Measurements from ENCODE around the gene HS3ST3A1.

Gene HS3ST3A1

DNA sequence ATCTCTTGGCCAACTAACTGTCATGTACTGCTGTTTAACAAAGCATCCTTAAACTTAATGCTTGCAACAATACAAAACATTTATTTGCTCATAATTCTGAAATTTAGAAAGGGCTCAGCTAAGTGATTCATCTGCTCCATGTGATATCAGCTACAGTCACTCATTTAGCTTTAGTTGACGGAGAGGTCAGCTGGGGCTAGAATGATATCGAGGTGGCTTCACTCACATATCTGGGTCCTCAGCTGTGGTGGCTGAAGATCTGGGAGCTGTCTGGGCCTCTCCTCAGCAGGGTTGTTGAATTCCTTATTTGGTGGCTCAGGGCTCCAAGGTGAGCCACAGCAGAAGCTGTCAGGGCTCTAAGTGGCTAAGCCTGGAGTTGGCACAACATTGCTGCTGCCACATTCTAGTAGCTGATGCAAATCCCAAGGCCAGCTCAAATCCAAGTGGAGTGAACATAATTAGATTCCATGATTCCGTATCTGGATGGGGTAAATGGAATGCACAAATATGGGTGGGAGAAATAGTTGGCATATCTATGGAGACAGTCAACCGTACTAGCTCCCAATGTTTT, 62.8 kb downstream of the HS3ST3A1 start:
- Histone ChIP-seq H3K27me3 (ENCODE audit: insufficient read depth, low read length) (no peaks in the 10 kb centered on the region), H3K4me1 (ENCODE audit: control insufficient read depth, insufficient read depth, low read length, unreplicated experiment) (peaks cover 39% of the 10 kb centered on the region), H2AFZ (ENCODE audit: low read length, unreplicated experiment) (no peak overlapping the region), H3K4me3 (ENCODE audit: low read depth, low read length) (no peak overlapping the region), H3K36me3 (ENCODE audit: insufficient read depth, low read length) (peaks cover 26% of the 10 kb centered on the region), H3K27ac (ENCODE audit: low read depth, low read length) (no peak overlapping the region), H3K79me2 (ENCODE audit: control insufficient read depth, insufficient read depth, low read length, unreplicated experiment) (peaks cover 6% of the 10 kb centered on the region)

DNA sequence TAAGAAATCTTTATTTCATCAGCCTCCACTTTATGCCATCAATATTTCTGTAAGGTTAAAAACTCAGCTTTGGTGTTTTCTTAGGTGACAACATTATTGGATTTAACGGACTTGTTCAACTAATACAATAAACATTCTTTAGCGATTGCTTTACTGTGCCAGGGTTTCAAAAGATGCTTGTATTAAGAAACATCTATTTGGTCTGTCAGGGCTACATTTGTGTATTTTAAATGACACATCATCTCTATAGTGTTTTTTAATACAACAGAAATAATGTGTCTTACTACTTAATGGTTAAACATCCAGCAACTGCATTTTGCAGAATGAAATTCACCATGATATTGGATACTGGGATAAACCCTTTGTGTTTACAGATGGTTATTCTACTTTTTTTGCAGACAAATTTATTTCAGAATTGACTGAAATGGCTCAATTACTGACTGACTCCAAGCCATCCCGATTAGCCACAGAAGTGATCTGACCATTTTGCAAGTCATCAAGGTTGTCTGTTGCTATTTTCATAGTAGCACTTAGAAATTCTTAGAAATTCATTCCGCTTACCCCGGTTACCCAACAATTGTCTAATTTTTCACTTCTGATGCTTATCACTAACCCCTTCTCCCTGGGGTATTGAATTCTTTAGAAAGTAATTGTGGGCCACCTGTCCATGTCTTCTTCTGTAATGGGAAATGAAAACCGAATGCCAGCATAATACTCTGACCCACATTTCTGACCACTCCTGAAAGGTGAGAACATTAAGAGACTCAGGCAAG, 63.7 kb downstream of the HS3ST3A1 start:
- Histone ChIP-seq H3K4me1 (ENCODE audit: control insufficient read depth, insufficient read depth, low read length, unreplicated experiment) (peaks cover 31% of the 10 kb centered on the region), H3K27me3 (ENCODE audit: insufficient read depth, low read length) (no peaks in the 10 kb centered on the region), H2AFZ (ENCODE audit: low read length, unreplicated experiment) (no peak overlapping the region), H3K36me3 (ENCODE audit: insufficient read depth, low read length) (peaks cover 26% of the 10 kb centered on the region), H3K4me3 (ENCODE audit: low read depth, low read length) (no peak overlapping the region), H3K27ac (ENCODE audit: low read depth, low read length) (no peak overlapping the region), H3K79me2 (ENCODE audit: control insufficient read depth, insufficient read depth, low read length, unreplicated experiment) (peaks cover 8% of the 10 kb centered on the region)

DNA sequence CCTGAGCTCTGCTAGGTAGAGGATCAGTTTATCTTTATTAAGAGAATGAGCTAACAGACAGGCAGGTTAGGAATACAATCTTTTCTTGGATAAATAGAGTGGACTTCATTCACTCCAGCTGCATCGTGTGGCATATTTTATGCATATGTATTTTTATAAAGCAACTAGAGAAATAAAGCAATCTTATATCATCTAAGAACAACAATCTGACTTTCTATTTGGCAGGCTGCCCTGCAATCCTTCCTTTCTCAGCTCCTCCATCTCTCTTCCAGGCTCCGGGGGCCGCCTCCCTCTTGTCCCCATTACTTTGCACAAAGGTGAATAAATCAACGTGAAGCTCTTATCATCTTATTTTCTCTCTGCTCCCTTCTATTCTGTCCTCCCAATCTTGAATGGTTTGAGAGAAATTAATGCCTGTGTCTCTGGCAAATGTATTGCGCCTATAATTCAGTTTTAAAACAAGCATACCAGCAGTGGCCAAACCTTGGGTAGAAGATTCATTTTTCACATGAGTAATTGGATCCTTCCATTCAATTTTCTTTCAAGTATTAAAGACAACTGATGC, 64.5 kb downstream of the HS3ST3A1 start:
- Histone ChIP-seq H3K27ac (ENCODE audit: low read depth, low read length) (no peak overlapping the region), H3K36me3 (ENCODE audit: insufficient read depth, low read length) (peaks cover 26% of the 10 kb centered on the region), H2AFZ (ENCODE audit: low read length, unreplicated experiment) (no peak overlapping the region), H3K4me1 (ENCODE audit: control insufficient read depth, insufficient read depth, low read length, unreplicated experiment) (peaks cover 25% of the 10 kb centered on the region), H3K79me2 (ENCODE audit: control insufficient read depth, insufficient read depth, low read length, unreplicated experiment) (peaks cover 2% of the 10 kb centered on the region), H3K27me3 (ENCODE audit: insufficient read depth, low read length) (no peaks in the 10 kb centered on the region), H3K4me3 (ENCODE audit: low read depth, low read length) (no peak overlapping the region)

DNA sequence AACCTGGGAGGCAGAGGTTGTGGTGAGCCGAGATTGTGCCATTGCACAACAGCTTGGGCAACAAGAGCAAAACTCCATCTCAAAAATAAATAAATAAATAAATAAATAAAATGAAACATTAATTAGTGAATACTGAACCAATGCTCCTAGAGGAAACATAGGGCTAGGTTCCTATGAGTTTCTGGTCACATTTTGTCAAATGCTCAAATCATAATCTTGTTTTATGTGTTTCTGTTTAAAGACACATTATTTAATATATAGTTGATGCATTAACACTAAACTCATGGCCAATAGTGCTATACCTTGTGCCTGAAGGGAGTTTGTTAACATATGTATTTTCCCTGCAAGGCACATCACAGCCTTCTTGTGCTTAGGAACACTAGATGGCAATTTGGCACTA, 66.8 kb downstream of the HS3ST3A1 start:
- peaks cover 26% of the 10 kb centered on the region for H3K36me3 ChIP-seq (ENCODE audit: insufficient read depth, low read length)
- no peaks in the 10 kb centered on the region for H3K27me3 ChIP-seq (ENCODE audit: insufficient read depth, low read length)
- peaks cover 2% of the 10 kb centered on the region for H3K79me2 ChIP-seq (ENCODE audit: control insufficient read depth, insufficient read depth, low read length, unreplicated experiment)
- H3K4me3 ChIP-seq (ENCODE audit: low read depth, low read length), result no peak overlapping the region
- H3K4me1 ChIP-seq (ENCODE audit: control insufficient read depth, insufficient read depth, low read length, unreplicated experiment), result peaks cover 8% of the 10 kb centered on the region
- no peak overlapping the region for H3K27ac ChIP-seq (ENCODE audit: low read depth, low read length)
- H2AFZ ChIP-seq (ENCODE audit: low read length, unreplicated experiment), result no peak overlapping the region

DNA sequence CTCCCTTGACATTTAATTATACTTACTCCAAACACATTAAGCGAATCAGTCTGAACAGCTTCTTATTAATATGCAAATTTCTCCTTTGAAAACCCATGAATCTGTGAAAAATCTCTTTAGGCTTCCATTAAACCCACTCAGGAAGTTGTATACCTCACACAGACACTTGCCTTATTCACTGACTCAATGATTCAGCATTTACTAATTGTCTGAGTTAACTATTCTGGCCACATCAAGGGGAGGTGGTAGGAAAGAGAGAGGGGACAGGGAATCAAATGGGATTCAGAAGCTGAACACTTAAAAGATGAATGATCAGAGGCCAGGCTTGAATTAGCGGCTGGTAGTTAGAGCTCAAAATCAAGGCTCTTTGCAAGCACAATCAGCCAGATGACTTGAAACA, 70.0 kb downstream of the HS3ST3A1 start:
- H3K27ac ChIP-seq (ENCODE audit: low read depth, low read length), result no peak overlapping the region
- H3K4me3 ChIP-seq (ENCODE audit: low read depth, low read length), result no peak overlapping the region
- no peaks in the 10 kb centered on the region for H3K4me1 ChIP-seq (ENCODE audit: control insufficient read depth, insufficient read depth, low read length, unreplicated experiment)
- no peaks in the 10 kb centered on the region for H3K27me3 ChIP-seq (ENCODE audit: insufficient read depth, low read length)
- H3K79me2 ChIP-seq (ENCODE audit: control insufficient read depth, insufficient read depth, low read length, unreplicated experiment), result peaks cover 2% of the 10 kb centered on the region
- peaks cover 9% of the 10 kb centered on the region for H3K36me3 ChIP-seq (ENCODE audit: insufficient read depth, low read length)
- H2AFZ ChIP-seq (ENCODE audit: low read length, unreplicated experiment), result no peak overlapping the region

DNA sequence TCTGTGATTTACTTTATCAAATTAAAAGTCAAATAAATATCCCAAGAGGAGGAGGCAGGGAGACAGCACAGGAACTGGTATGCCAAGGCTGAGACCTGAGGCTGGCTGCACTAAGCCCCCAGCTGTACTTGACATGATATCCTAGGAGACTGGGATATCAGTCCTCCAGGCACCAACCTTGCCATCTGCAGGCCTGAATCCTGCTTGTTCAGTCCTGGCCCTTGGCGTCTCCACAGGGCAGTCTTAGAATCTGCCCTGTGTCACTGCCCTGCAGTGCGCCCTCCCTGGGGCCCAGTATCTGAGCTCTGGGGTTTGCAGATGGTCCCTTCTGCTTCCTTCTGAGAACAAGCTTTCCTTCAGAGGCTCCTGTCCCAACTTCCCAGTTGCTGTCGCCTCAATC, 75.9 kb downstream of the HS3ST3A1 start:
- H3K79me2 ChIP-seq (ENCODE audit: control insufficient read depth, insufficient read depth, low read length, unreplicated experiment), result no peaks in the 10 kb centered on the region
- H3K27me3 ChIP-seq (ENCODE audit: insufficient read depth, low read length), result no peaks in the 10 kb centered on the region
- no peaks in the 10 kb centered on the region for H3K36me3 ChIP-seq (ENCODE audit: insufficient read depth, low read length)
- H3K27ac ChIP-seq (ENCODE audit: low read depth, low read length), result no peak overlapping the region
- H2AFZ ChIP-seq (ENCODE audit: low read length, unreplicated experiment), result no peak overlapping the region
- no peak overlapping the region for H3K4me3 ChIP-seq (ENCODE audit: low read depth, low read length)
- H3K4me1 ChIP-seq (ENCODE audit: control insufficient read depth, insufficient read depth, low read length, unreplicated experiment), result peaks cover 3% of the 10 kb centered on the region

DNA sequence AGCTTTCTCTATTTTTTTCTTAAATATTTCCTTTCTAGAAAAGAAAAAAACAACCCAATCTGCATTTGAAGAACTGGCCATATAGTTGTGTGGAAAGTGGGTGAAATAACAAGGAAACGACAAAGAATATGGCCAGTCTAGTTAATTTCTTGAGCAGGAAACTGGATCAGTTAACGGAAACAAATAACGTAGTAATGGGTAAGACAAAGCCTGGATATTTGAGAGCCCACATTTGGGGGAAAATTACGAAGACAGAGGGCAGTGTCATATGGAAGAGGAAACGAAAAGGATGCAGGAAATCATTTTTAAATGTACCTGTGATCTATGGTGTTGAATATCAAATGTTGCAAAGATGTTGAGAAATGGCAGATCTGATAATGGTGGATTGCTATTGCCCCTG, 78.6 kb downstream of the HS3ST3A1 start:
- Histone ChIP-seq H2AFZ (ENCODE audit: low read length, unreplicated experiment) (no peak overlapping the region), H3K79me2 (ENCODE audit: control insufficient read depth, insufficient read depth, low read length, unreplicated experiment) (no peaks in the 10 kb centered on the region), H3K27me3 (ENCODE audit: insufficient read depth, low read length) (no peaks in the 10 kb centered on the region), H3K4me1 (ENCODE audit: control insufficient read depth, insufficient read depth, low read length, unreplicated experiment) (peaks cover 4% of the 10 kb centered on the region), H3K36me3 (ENCODE audit: insufficient read depth, low read length) (no peaks in the 10 kb centered on the region), H3K4me3 (ENCODE audit: low read depth, low read length) (no peak overlapping the region), H3K27ac (ENCODE audit: low read depth, low read length) (no peak overlapping the region)

DNA sequence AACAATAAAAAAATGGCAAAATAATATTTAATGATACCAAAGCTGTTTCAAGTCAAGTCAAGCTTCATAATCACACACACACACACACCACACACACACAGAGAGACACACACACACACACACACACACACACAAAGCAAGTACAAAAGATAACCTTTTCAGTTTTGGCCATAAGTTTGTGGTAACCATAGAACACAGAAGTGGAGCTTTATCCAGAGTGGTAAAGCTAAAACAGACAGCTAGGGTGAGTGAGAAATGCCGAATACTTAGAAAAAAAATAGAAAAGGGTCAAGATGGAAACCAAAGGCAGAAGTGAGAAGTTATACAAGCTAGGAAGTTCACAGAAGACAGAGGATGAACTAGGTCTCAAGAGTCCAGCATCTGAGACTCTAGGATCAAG, 79.0 kb downstream of the HS3ST3A1 start:
- Histone ChIP-seq H3K4me1 (ENCODE audit: control insufficient read depth, insufficient read depth, low read length, unreplicated experiment) (peaks cover 4% of the 10 kb centered on the region), H3K4me3 (ENCODE audit: low read depth, low read length) (no peak overlapping the region), H3K79me2 (ENCODE audit: control insufficient read depth, insufficient read depth, low read length, unreplicated experiment) (no peaks in the 10 kb centered on the region), H3K36me3 (ENCODE audit: insufficient read depth, low read length) (no peaks in the 10 kb centered on the region), H3K27ac (ENCODE audit: low read depth, low read length) (no peak overlapping the region), H3K27me3 (ENCODE audit: insufficient read depth, low read length) (no peaks in the 10 kb centered on the region), H2AFZ (ENCODE audit: low read length, unreplicated experiment) (no peak overlapping the region)

DNA sequence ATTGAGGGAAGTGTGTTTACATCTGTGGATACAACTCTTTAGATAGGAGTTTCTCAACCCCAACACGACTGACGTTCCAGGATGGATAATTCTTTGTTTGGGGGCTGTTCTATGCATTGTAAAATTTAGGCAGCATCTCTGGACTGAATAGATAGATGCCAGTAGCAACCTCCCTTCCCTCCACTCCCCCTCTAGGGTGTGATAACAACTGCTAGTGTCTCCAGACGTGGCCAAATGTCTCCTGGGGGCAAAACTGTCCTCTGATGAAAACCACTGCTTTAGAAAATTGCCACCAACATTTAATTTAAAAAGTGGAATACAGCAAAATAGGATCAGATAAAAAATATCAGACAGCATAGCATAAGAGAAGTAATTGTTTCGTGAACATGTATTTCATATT, 79.9 kb downstream of the HS3ST3A1 start:
- Histone ChIP-seq H2AFZ (ENCODE audit: low read length, unreplicated experiment) (no peak overlapping the region), H3K27ac (ENCODE audit: low read depth, low read length) (no peak overlapping the region), H3K36me3 (ENCODE audit: insufficient read depth, low read length) (no peaks in the 10 kb centered on the region), H3K4me1 (ENCODE audit: control insufficient read depth, insufficient read depth, low read length, unreplicated experiment) (peaks cover 4% of the 10 kb centered on the region), H3K79me2 (ENCODE audit: control insufficient read depth, insufficient read depth, low read length, unreplicated experiment) (no peaks in the 10 kb centered on the region), H3K27me3 (ENCODE audit: insufficient read depth, low read length) (no peaks in the 10 kb centered on the region), H3K4me3 (ENCODE audit: low read depth, low read length) (no peak overlapping the region)

DNA sequence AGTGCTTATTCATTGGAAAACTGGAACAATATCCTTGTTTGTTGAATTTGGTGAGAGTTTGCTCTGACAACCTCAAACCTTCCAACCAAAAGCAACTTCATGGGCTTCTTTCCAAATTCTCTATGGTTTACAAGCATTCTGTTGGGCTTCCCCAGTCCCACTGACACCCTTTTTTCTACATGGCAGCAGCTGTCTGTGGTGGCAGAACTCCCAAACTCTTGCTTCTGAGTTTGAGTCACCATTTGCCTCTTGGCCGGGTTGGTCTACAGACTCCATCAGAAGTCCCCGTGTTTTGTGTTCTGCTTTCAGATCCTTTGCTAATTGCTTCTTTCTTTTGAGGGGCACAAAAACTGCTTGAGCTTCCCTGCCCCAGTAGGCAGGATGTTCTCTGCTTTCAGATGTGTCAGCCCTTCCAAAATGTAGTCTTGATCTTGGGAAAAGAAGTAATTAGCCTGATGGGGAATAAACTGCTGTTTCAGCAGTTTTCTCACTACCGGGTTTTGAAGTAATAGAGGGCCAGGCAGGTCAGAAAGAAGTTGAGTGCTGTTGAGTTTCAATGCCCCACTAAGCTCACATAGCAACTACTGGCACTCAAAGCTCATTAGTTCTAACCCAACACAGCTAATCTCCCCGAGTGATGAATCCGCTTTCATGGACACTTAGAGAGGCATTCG, 80.7 kb downstream of the HS3ST3A1 start:
- no peaks in the 10 kb centered on the region for H3K79me2 ChIP-seq (ENCODE audit: control insufficient read depth, insufficient read depth, low read length, unreplicated experiment)
- no peak overlapping the region for H3K4me3 ChIP-seq (ENCODE audit: low read depth, low read length)
- peak overlapping the region; percentile 35 for H3K27ac ChIP-seq (ENCODE audit: low read depth, low read length)
- peaks cover 4% of the 10 kb centered on the region for H3K4me1 ChIP-seq (ENCODE audit: control insufficient read depth, insufficient read depth, low read length, unreplicated experiment)
- H3K27me3 ChIP-seq (ENCODE audit: insufficient read depth, low read length), result no peaks in the 10 kb centered on the region
- no peak overlapping the region for H2AFZ ChIP-seq (ENCODE audit: low read length, unreplicated experiment)
- no peaks in the 10 kb centered on the region for H3K36me3 ChIP-seq (ENCODE audit: insufficient read depth, low read length)

Measured in ACC112 (cell line).